Activated B cell treated with CpG ODN at 0.5 μM for 24 hours (primary cell): Measurements from ENCODE around the gene POLR3A. TPM values are rescaled to one million over a fixed set of nuclear protein-coding genes. Genes with fewer than 3 reads are reported as not detected.

ENCODE experiments used
- ATAC-seq: fragments of 200-7000 bp; cut with Tn5 transposase; one replicate; pipeline ENCODE4 v1.10.0; 2021; ENCODE audit warnings: low read depth, mild to moderate bottlenecking, moderate library complexity
- CTCF ChIA-PET: fragments of 350-600 bp; sonication (Branson Sonifier 250); formaldehyde crosslinking; loops from one replicate; lab custom pipeline; 2021; ENCODE audit warnings: antibody characterized with exemption; lab: Charles Lee
- POLR2A ChIA-PET: fragments of 350-600 bp; sonication (Branson Sonifier 250); formaldehyde crosslinking; loops from one replicate; lab custom pipeline; 2021; ENCODE audit warnings: antibody characterized with exemption; lab: Charles Lee
- DNase-seq: peaks from one replicate; pipeline ENCODE4 v3.0.0; 2022
- H3K27ac Mint-ChIP-seq: one replicate; pipeline ENCODE4 v1.8.0; 2020; ENCODE audit warnings: mixed read lengths
- H3K27me3 Mint-ChIP-seq: one replicate; pipeline ENCODE4 v1.8.0; 2021; ENCODE audit warnings: mixed read lengths
- H3K36me3 Mint-ChIP-seq: one replicate; pipeline ENCODE4 v1.8.0; 2021; ENCODE audit warnings: low read depth, mixed read lengths
- H3K4me1 Mint-ChIP-seq: one replicate; pipeline ENCODE4 v1.8.0; 2021; ENCODE audit warnings: mixed read lengths
- H3K4me3 Mint-ChIP-seq: one replicate; pipeline ENCODE4 v1.8.0; 2020; ENCODE audit warnings: mild to moderate bottlenecking, mixed read lengths
- H3K9me3 Mint-ChIP-seq: one replicate; pipeline ENCODE4 v1.8.0; 2020; ENCODE audit warnings: mixed read lengths
- intact Hi-C: fragments of 100-400 bp; cut with micrococcal nuclease; formaldehyde crosslinking; loops from one replicate; pipeline ENCODE4 v1.15.1; 2024
- total RNA-seq: library from RNA; stranded (reverse); gene quantifications from 2 replicates; pipeline ENCODE4 v1.2.3, GENCODE V29; 2022
- TF ChIP-seq, protein P1 (sequence below): fragments of 200-600 bp; IDR thresholded peaks from one replicate; pipeline ENCODE4 v1.8.0; 2022; ENCODE audit warnings: antibody characterized with exemption, mild to moderate bottlenecking

Gene POLR3A
- total RNA-seq, 1 donor from 2014 or later = 20.3 TPM

DNA sequence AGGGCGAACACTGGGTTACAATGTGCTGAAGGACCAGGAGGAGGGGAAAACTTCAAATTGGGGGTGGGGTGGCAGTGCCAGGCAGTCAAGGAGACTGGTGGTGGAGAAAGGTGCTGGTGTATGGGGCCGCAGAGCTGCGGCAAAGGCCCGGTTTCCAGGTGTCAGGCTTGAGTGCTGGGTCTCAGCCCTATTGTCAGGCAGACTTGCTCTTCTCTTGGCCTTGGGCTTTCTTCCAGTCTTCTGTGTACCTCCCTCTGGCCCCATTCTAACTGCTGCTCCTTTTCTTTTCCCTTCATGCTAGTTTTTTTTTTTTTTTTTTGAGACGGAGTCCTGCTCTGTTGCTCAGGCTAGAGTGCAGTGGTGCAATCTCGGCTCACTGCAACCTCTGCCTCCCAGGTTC lies 51.0 kb downstream of the POLR3A start:
- CTCF ChIA-PET = no interaction called here
- POLR2A ChIA-PET = no interaction called here
- H3K27ac Mint-ChIP-seq = no peak overlapping the region
- no peaks in the 10 kb centered on the region for H3K4me1 Mint-ChIP-seq
- DNase-seq (no peak), ATAC-seq (no peak)
- TF ChIP-seq, protein P1, sequence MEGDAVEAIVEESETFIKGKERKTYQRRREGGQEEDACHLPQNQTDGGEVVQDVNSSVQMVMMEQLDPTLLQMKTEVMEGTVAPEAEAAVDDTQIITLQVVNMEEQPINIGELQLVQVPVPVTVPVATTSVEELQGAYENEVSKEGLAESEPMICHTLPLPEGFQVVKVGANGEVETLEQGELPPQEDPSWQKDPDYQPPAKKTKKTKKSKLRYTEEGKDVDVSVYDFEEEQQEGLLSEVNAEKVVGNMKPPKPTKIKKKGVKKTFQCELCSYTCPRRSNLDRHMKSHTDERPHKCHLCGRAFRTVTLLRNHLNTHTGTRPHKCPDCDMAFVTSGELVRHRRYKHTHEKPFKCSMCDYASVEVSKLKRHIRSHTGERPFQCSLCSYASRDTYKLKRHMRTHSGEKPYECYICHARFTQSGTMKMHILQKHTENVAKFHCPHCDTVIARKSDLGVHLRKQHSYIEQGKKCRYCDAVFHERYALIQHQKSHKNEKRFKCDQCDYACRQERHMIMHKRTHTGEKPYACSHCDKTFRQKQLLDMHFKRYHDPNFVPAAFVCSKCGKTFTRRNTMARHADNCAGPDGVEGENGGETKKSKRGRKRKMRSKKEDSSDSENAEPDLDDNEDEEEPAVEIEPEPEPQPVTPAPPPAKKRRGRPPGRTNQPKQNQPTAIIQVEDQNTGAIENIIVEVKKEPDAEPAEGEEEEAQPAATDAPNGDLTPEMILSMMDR = no peak
- no peaks in the 10 kb centered on the region for H3K9me3 Mint-ChIP-seq
- intact Hi-C loops = no loop called here
- H3K36me3 Mint-ChIP-seq = peaks cover 76% of the 10 kb centered on the region
- H3K27me3 Mint-ChIP-seq = no peaks in the 10 kb centered on the region
- no peak overlapping the region for H3K4me3 Mint-ChIP-seq

DNA sequence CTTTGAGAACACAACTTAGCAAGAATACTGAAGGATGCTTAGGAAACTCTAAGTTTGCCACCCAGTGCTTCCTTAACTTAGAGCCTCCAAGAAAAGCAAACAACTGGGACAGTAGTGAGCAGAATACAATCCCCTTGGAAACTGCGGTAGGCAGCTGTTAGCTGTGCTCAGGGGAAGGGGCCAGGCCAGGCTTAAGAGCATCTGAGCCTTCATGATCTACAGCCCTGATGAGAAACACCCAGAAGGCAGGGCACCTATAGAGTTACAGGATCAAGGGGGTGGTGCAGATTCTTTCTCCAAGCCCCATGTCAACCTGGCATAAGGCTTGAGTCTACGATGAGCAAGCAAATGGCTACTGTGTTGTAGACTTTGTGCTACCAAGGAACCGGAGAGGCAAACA lies 51.4 kb downstream of the POLR3A start:
- TF ChIP-seq, protein P1 = no peak
- no peaks in the 10 kb centered on the region for H3K9me3 Mint-ChIP-seq
- no peak overlapping the region for H3K27ac Mint-ChIP-seq
- ChIA-PET POLR2A (no interaction called here), CTCF (no interaction called here)
- H3K27me3 Mint-ChIP-seq = no peaks in the 10 kb centered on the region
- intact Hi-C loops = no loop called here
- ATAC-seq = no peak
- H3K4me1 Mint-ChIP-seq = no peaks in the 10 kb centered on the region
- DNase-seq = no peak
- H3K4me3 Mint-ChIP-seq = no peak overlapping the region
- H3K36me3 Mint-ChIP-seq = peaks cover 71% of the 10 kb centered on the region

DNA sequence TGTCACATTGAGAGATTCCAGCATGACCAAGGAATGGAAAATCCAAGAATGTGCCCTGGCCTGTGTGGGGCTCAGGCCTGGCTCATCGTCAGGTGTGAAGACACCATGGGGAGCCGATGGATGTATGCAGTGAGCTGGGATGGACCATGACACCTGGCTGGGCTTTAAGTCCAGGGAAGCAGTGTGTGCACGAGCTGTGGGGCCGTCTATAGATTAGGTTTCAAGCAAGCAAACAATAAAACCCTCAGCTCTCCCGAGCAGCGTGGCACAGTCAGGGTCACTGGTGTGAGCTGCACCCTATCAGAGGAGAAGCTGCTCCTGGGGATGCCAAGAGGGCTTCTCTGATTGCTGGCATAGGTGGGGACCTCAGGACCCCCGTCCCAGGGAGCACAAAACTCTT lies 52.3 kb downstream of the POLR3A start:
- ATAC-seq (no peak), DNase-seq (no peak)
- Mint-ChIP-seq H3K4me1 (no peaks in the 10 kb centered on the region), H3K4me3 (no peak overlapping the region), H3K9me3 (no peaks in the 10 kb centered on the region), H3K36me3 (peaks cover 62% of the 10 kb centered on the region), H3K27ac (no peak overlapping the region), H3K27me3 (no peaks in the 10 kb centered on the region)
- CTCF ChIA-PET = no interaction called here
- POLR2A ChIA-PET = no interaction called here
- TF ChIP-seq, protein P1 = no peak
- intact Hi-C loops = no loop called here

DNA sequence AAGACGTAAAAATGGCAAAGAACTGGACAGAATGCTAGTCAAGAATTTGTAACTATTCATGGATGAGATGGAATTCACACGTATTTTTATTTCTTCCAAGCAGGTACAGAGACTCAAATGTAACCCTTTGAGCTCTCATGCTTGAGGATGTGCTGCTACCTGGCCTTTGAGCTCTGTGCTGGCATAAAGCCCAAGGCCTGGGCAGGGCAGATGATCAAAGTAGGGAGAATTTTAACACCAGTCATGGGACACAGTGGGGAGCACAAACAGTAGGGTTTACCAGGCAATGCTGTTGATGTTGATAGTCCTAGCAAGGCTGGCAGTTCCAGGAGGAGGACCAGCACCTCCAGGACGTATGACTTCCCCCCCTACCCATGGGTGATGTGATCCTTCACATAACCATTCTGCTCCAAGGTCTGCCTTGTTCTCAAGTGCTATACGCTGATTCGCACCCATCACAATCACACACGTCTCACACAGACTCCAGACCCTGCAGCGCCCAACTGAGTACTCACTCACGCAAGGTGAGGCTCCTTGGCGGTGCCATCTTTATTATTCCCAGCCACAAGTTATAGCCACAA lies 54.1 kb downstream of the POLR3A start:
- H3K4me3 Mint-ChIP-seq = no peak overlapping the region
- H3K9me3 Mint-ChIP-seq = no peaks in the 10 kb centered on the region
- no peak overlapping the region for H3K27ac Mint-ChIP-seq
- intact Hi-C loops = no loop called here
- no peaks in the 10 kb centered on the region for H3K27me3 Mint-ChIP-seq
- ATAC-seq = no peak
- ChIA-PET POLR2A (interaction anchor here (0.6 kb wide), 1 partner anchor 129 kb away, joined by 12 read pairs; no protein-coding TSS in a partner anchor), CTCF (interaction anchor here (1.0 kb wide), 1 partner anchor 128 kb away, joined by 3 read pairs; no protein-coding TSS in a partner anchor)
- peaks cover 47% of the 10 kb centered on the region for H3K36me3 Mint-ChIP-seq
- no peak for DNase-seq
- H3K4me1 Mint-ChIP-seq = peaks cover 6% of the 10 kb centered on the region
- TF ChIP-seq, protein P1 = no peak

DNA sequence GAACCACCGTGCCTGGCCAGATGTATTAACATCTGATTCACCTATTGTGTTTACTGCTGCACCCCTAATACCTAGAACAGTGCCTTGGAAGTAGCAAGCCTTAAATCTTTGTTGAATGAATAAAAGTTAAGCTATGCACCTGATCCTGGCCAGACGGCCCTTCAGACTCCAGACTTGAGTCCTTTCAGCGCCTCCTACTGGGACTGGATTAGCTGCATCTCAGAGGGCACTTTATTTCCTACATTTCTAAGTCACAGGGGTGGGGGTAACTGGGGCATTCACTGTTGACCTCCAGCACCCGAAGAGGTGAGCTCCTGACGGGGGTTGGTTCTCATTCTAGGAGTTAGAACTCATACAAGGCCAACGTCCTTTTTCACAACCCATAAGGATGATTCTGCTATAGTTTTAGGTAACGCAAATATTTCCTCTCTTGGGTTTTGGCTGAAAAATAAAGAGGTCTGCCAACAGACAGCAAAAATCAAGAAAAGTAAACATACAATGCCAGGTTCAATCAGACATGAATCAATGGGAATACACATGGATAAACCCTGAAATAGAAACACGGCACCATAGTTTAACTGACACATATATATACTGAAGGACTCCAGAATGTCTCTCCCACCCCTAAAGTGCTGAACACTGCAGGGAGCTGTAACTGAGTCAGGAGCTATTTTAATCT lies 54.8 kb downstream of the POLR3A start:
- H3K27ac Mint-ChIP-seq = no peak overlapping the region
- CTCF ChIA-PET = interaction anchor here (1.0 kb wide), 1 partner anchor 128 kb away, joined by 3 read pairs; no protein-coding TSS in a partner anchor
- H3K4me3 Mint-ChIP-seq = no peak overlapping the region
- POLR2A ChIA-PET = interaction anchor here (0.6 kb wide), 1 partner anchor 128 kb away, joined by 12 read pairs; no protein-coding TSS in a partner anchor
- peaks cover 6% of the 10 kb centered on the region for H3K4me1 Mint-ChIP-seq
- DNase-seq (no peak), ATAC-seq (no peak)
- TF ChIP-seq, protein P1 = no peak
- no peaks in the 10 kb centered on the region for H3K9me3 Mint-ChIP-seq
- intact Hi-C loops = loop anchor here (1.0 kb wide), 1 partner anchor 128 kb away; no protein-coding TSS in a partner anchor
- H3K27me3 Mint-ChIP-seq = no peaks in the 10 kb centered on the region
- H3K36me3 Mint-ChIP-seq = peaks cover 40% of the 10 kb centered on the region
